HG02571 (cell line): ENCODE data around the gene C1orf21.
A peak's percentile ranks its signal among the peaks of the same experiment; 100 is the strongest.
"Not testable (repeated sequence)": the region's sequence is repeated elsewhere in the genome, so short reads cannot be mapped to it uniquely, and the experiment has no call there.

ENCODE experiments used
- ATAC-seq: cut with Tn5 transposase; IDR thresholded peaks from one replicate; pipeline ENCODE4 v1.9.1; 2021; ENCODE audit warnings: mild to moderate bottlenecking, moderate library complexity; ENCODE audit not compliant: unreplicated experiment

C1orf21 gene

GRCh38 chr1:184386312-184387068, at the start of gene C1orf21:
TSS of gene C1orf21 (plus strand) at chr1:184387029. CDS start at chr1:184477510, 90,481 bp downstream.
- peak; percentile 76 for ATAC-seq

GRCh38 chr1:184337865-184338264, 49.0 kb upstream of the C1orf21 start:
- not testable (repeated sequence) for ATAC-seq

- ATAC-seq: no peak
These were observed 45.8 kb upstream of the C1orf21 start for GRCh38 chr1:184340984-184341383.

GRCh38 chr1:184350573-184350972, 36.3 kb upstream of the C1orf21 start:
- ATAC-seq: no peak

- ATAC-seq: no peak
These were observed 35.3 kb upstream of the C1orf21 start for GRCh38 chr1:184351416-184351975.

GRCh38 chr1:184352776-184353175, 34.1 kb upstream of the C1orf21 start:
- ATAC-seq: no peak

GRCh38 chr1:184354719-184355118, 32.1 kb upstream of the C1orf21 start:
- no peak for ATAC-seq

- ATAC-seq: no peak
These were observed 29.9 kb upstream of the C1orf21 start for GRCh38 chr1:184356891-184357290.

GRCh38 chr1:184358256-184358655, 28.6 kb upstream of the C1orf21 start:
- ATAC-seq: no peak

GRCh38 chr1:184359909-184360308, 26.9 kb upstream of the C1orf21 start:
- ATAC-seq: no peak

GRCh38 chr1:184362876-184363275, 24.0 kb upstream of the C1orf21 start:
- ATAC-seq: no peak

- no peak for ATAC-seq
These were observed 21.1 kb upstream of the C1orf21 start for GRCh38 chr1:184365699-184366098.

GRCh38 chr1:184366997-184367396, 19.8 kb upstream of the C1orf21 start:
- no peak for ATAC-seq

GRCh38 chr1:184367427-184368038, 19.3 kb upstream of the C1orf21 start:
- no peak for ATAC-seq

- ATAC-seq: no peak
These were observed 18.5 kb upstream of the C1orf21 start for GRCh38 chr1:184368354-184368753.

GRCh38 chr1:184370850-184371249, 16.0 kb upstream of the C1orf21 start:
- no peak for ATAC-seq

GRCh38 chr1:184373155-184373554, 13.7 kb upstream of the C1orf21 start:
- ATAC-seq: no peak

GRCh38 chr1:184376369-184376768, 10.5 kb upstream of the C1orf21 start:
- ATAC-seq: no peak

- ATAC-seq: no peak
These were observed 7.6 kb upstream of the C1orf21 start for GRCh38 chr1:184379111-184379752.

- ATAC-seq: no peak
These were observed 6.4 kb upstream of the C1orf21 start for GRCh38 chr1:184380468-184380867.

- ATAC-seq: no peak
These were observed 3.0 kb upstream of the C1orf21 start for GRCh38 chr1:184383772-184384323.
